ENCODE results near the gene PCDH9. TPM values are rescaled to one million over a fixed set of nuclear protein-coding genes. Genes with fewer than 3 reads are reported as not detected.

PCDH9 gene
- total RNA-seq, 1 donor from 2014 or later, result 33.8 TPM

DNA sequence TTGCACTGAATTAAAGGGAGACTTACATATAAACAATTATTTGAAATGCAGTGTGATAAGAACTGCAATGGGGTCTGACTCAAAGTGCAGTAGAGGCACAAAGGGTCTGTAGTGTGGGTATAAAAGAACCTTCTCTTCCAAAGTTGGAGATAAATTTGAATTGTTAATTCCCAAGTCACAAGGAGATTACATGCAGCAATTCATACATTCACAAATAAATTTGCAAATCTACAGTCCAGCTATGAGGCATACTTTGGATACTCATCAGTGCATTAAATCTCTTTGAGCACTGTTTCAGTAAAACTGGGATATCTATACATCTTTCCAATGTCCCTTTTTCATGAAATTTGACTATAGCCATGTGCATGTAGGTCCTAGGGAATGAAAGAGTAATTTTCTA, 799.4 kb downstream of the PCDH9 start:
- no peak for DNase-seq (ENCODE audit: extremely low spot score, unreplicated experiment)
- Mint-ChIP-seq H3K4me1 (ENCODE audit: unreplicated experiment) (peaks cover 63% of the 10 kb centered on the region), H3K4me3 (ENCODE audit: unreplicated experiment) (no peak overlapping the region), H3K9me3 (ENCODE audit: unreplicated experiment) (no peaks in the 10 kb centered on the region), H3K27me3 (ENCODE audit: unreplicated experiment) (no peaks in the 10 kb centered on the region), H3K27ac (ENCODE audit: unreplicated experiment) (peak overlapping the region; percentile 79), H3K36me3 (ENCODE audit: unreplicated experiment) (peaks cover 2% of the 10 kb centered on the region)
- TF ChIP-seq, protein P1, sequence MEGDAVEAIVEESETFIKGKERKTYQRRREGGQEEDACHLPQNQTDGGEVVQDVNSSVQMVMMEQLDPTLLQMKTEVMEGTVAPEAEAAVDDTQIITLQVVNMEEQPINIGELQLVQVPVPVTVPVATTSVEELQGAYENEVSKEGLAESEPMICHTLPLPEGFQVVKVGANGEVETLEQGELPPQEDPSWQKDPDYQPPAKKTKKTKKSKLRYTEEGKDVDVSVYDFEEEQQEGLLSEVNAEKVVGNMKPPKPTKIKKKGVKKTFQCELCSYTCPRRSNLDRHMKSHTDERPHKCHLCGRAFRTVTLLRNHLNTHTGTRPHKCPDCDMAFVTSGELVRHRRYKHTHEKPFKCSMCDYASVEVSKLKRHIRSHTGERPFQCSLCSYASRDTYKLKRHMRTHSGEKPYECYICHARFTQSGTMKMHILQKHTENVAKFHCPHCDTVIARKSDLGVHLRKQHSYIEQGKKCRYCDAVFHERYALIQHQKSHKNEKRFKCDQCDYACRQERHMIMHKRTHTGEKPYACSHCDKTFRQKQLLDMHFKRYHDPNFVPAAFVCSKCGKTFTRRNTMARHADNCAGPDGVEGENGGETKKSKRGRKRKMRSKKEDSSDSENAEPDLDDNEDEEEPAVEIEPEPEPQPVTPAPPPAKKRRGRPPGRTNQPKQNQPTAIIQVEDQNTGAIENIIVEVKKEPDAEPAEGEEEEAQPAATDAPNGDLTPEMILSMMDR (IDR thresholded peaks at IDR 0.05), result no peak

- TF ChIP-seq, protein P1 (IDR thresholded peaks at IDR 0.05), result no peak
- peak overlapping the region; percentile 79 for H3K27ac Mint-ChIP-seq (ENCODE audit: unreplicated experiment)
- H3K9me3 Mint-ChIP-seq (ENCODE audit: unreplicated experiment), result no peaks in the 10 kb centered on the region
- no peaks in the 10 kb centered on the region for H3K27me3 Mint-ChIP-seq (ENCODE audit: unreplicated experiment)
- DNase-seq (ENCODE audit: extremely low spot score, unreplicated experiment), result no peak
- H3K4me3 Mint-ChIP-seq (ENCODE audit: unreplicated experiment), result no peak overlapping the region
- peaks cover 2% of the 10 kb centered on the region for H3K36me3 Mint-ChIP-seq (ENCODE audit: unreplicated experiment)
- peaks cover 67% of the 10 kb centered on the region for H3K4me1 Mint-ChIP-seq (ENCODE audit: unreplicated experiment)
Measured at GRCh38 chr13:66430269-66430668, 799.9 kb downstream of the PCDH9 start.

GRCh38 chr13:66429156-66429555, 801.0 kb downstream of the PCDH9 start:
- DNase-seq (ENCODE audit: extremely low spot score, unreplicated experiment), result no peak
- Mint-ChIP-seq H3K9me3 (ENCODE audit: unreplicated experiment) (peaks cover 3% of the 10 kb centered on the region), H3K27me3 (ENCODE audit: unreplicated experiment) (no peaks in the 10 kb centered on the region), H3K36me3 (ENCODE audit: unreplicated experiment) (peaks cover 2% of the 10 kb centered on the region), H3K4me1 (ENCODE audit: unreplicated experiment) (peaks cover 78% of the 10 kb centered on the region), H3K4me3 (ENCODE audit: unreplicated experiment) (peak overlapping the region; percentile 4), H3K27ac (ENCODE audit: unreplicated experiment) (peak overlapping the region; percentile 79)
- TF ChIP-seq, protein P1 (IDR thresholded peaks at IDR 0.05), result no peak

GRCh38 chr13:66427458-66427861, 802.7 kb downstream of the PCDH9 start:
- DNase-seq (ENCODE audit: extremely low spot score, unreplicated experiment), result no peak
- Mint-ChIP-seq H3K4me1 (ENCODE audit: unreplicated experiment) (peaks cover 91% of the 10 kb centered on the region), H3K27ac (ENCODE audit: unreplicated experiment) (peak overlapping the region; percentile 79), H3K27me3 (ENCODE audit: unreplicated experiment) (no peaks in the 10 kb centered on the region), H3K4me3 (ENCODE audit: unreplicated experiment) (no peak overlapping the region), H3K36me3 (ENCODE audit: unreplicated experiment) (peaks cover 3% of the 10 kb centered on the region), H3K9me3 (ENCODE audit: unreplicated experiment) (peaks cover 7% of the 10 kb centered on the region)
- TF ChIP-seq, protein P1 (IDR thresholded peaks at IDR 0.05), result no peak

GRCh38 chr13:66425741-66426140, 804.4 kb downstream of the PCDH9 start:
- H3K9me3 Mint-ChIP-seq (ENCODE audit: unreplicated experiment), result peaks cover 15% of the 10 kb centered on the region
- no peak overlapping the region for H3K4me3 Mint-ChIP-seq (ENCODE audit: unreplicated experiment)
- H3K4me1 Mint-ChIP-seq (ENCODE audit: unreplicated experiment), result peaks cover 77% of the 10 kb centered on the region
- no peaks in the 10 kb centered on the region for H3K27me3 Mint-ChIP-seq (ENCODE audit: unreplicated experiment)
- H3K27ac Mint-ChIP-seq (ENCODE audit: unreplicated experiment), result peak overlapping the region; percentile 39
- DNase-seq (ENCODE audit: extremely low spot score, unreplicated experiment), result no peak
- TF ChIP-seq, protein P1 (IDR thresholded peaks at IDR 0.05), result no peak
- H3K36me3 Mint-ChIP-seq (ENCODE audit: unreplicated experiment), result peaks cover 18% of the 10 kb centered on the region
